ENCODE measurements around the gene ACTN3.
"Not testable (repeated sequence)": the region's sequence is repeated elsewhere in the genome, so short reads cannot be mapped to it uniquely, and the experiment has no call there.

ACTN3 gene

DNA sequence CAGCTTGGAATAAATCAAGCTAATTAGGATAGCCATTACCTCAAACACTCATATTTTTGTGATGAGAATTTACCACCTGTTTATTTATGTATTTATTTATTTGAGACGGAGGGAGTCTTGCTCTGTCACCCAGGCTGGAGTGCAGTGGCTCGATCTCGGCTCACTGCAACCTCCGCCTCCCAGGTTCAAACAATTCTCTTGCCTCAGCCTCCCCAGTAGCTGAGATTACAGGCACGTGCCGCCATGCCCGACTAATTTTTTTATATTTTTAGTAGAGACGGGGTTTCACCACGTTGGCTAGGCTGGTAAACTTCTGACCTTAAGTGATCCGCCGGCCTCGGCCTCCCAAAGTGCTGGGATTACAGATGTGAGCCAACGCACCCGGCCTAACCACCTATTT lies 1.8 kb upstream of the ACTN3 start:
- DNase-seq (ENCODE audit: low read depth in 2 of 2) = not testable (repeated sequence)

DNA sequence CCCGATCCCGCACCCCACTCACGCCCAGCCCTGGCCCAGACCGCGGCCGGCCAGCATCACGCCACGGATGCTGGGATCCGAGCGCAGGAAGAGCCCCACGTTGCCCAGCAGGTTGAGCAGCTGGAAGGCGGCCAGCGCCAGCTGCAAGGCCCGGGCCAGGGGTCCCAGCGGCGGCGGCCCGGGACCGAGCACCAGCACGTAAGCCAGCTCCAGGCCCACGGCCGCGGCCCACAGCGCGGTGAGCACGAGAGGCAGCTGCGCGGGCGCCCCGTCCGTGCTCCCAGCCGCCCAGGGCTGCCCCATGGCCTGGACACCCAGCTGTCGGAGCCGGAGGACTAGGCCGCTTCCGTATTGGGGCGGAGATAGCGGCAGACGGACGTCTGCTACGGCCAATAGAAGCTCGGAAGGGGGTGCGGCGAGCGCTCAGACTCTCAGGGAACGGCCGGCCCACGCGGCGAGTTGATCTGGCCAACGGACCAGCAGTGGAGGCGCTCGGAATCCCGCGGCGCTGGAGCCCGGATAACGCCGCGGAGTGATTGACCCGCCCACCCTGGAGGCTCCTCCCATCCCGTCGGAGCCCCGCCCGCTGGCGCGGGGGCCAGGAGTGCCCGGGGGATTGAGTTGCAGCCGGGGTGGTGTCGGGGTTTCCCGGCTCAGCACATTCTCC lies 869 bp upstream of the ACTN3 start, which contains the start of gene ZDHHC24:
Gene ZDHHC24, minus strand, starts transcription at position 348 of the 667 bp plus-strand sequence. Its CDS starts 45 bp downstream, at position 303.
- peak; percentile 77 to 92 for DNase-seq (ENCODE audit: low read depth in 2 of 2)

DNA sequence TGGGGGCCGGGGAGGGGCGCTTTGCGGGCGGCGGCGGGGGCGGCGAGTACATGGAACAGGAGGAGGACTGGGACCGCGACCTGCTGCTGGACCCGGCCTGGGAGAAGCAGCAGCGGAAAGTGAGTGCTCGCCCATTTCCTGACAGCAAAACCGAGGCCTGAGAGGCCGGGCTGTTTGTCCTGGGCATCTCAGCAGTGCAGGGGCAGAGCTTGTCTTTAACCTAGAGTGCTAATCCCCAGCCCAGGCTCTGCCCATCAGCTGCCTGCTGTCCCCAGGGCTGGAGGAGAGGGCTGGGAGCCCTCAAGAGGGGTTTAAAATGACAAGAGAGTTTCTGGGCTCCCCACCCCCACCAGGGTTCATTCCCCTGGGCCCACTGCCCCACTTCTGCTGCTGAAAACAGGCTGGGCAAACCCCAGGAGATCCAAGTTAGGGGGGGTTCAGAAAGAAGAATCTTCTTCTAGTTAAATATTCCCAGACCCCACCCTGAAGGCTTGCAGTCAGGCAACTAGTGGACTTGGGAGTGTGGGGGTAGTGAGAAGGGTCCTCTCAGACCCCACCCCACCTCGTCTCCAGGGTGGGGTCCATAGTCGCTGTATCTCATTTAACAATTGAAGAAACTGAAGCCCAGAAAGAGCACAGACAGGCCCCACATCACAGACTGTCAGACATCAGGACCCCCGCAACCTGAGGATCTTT lies 411 bp downstream of the ACTN3 start:
- DNase-seq (ENCODE audit: low read depth in 2 of 2) = no peak

DNA sequence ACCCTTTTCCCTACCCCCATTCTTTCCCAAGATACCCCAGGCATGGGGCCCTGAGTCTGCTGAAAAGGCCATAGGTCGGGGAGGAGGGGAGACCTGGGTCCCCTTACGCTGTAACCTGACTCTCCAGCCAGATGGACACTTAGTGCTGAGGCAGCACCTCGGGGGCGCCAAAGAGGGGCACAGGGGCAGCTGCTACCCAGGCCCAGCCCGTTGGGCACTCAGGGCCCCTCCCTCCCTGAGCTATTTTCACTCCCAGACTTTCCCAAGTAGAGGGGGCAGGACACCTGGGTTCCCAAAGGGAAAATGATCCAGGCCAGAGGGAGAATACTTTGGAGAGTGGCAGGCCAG lies 933 bp downstream of the ACTN3 start:
- no peak for DNase-seq (ENCODE audit: low read depth in 2 of 2)

DNA sequence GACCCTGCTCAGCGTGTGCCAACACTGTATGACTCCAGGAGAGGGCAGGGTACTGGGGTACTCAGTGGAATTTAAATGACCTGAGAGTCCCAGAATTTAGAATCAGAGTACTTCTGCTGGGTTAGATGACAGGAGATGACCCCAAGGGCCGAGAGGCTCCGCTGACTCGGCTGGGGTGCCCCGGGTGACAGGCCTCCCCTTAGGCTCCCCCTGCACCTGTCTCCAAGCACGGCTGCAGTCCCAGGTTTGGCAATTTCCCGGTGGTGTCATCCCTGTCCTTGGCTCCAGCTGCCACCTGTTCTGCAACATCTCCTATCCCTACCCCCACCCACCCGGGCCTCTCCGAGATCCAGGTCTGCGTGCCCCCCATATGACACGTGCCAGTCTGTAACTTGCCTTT lies 1.3 kb downstream of the ACTN3 start:
- DNase-seq (ENCODE audit: low read depth in 2 of 2) = no peak

DNA sequence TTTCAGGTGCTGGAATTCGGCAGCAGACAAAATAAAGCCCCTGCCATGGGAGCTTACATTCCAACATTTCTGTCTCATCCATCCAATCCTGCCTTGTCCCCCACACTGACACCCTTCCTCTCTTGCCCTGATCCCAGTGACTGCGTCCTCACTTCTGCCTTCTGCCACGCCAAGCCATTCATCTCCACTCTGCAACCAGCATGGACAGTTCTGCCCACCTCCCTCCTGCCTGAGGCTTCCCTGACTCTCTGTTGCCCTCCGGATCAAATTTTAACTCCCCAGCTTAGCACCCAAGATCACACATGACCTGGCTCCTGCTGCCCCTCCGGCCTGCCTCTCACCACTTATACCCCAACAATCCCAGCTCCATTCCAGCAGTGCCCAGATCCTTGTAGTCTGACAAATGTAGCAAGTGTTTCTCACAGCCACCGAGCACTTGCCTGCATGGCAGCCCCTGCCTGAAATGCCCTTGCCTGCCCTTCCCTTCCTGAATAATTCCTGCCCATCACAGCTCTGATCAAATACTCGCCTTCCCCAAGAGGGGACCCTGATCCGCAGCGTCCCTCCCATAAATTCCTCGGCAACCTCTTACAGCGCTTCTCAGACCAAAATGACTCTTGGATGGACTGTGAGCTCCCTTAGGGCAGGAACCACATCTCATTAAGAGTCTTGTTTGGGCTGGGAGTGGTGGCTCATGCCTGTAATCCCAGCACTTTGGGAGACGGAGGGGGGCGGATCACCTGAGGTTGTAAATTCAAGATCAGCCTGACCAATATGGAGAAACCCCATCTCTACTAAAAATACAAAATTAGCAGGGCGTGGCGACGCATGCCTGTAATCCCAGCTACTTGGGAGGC lies 2.3 kb downstream of the ACTN3 start:
- no peak for DNase-seq (ENCODE audit: low read depth in 2 of 2)

DNA sequence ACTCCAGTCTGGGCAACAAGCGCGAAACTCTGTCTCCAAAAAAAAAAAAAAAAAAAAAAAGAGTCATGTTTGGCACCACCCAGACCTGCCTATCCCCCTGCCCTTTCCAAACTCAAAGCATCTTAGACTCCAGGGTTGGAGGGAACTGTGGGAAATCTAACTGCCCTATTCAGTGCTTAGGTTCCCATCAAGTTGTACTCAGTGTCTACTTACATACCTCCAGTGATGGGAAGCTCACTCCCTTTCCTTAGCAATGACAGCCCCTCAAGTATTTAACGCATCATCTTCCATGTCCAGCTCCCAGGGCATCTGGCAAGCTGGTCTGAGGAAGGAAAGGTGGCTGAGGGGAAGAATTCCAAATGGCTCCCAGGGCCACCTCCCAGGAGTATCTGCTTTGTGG lies 3.0 kb downstream of the ACTN3 start:
- no peak for DNase-seq (ENCODE audit: low read depth in 2 of 2)

DNA sequence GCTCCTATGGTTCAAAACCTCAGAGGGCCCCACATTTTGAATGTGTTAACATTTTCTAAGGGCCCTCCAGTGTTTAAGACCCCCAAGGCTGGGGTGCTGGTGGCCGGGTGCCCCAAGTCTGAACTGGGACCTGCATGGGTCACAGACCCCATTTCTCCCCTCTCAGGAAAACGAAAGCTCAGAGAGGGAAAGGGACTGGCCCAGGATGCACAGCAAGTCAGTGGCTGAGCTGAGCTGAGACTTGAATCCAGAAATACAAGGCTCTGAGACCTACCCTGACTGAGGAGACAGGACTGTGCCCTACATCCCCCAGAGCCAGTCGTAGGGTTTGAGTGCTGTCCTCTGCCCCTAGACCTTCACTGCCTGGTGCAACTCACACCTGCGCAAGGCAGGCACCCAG lies 4.2 kb downstream of the ACTN3 start:
- no peak for DNase-seq (ENCODE audit: low read depth in 2 of 2)

DNA sequence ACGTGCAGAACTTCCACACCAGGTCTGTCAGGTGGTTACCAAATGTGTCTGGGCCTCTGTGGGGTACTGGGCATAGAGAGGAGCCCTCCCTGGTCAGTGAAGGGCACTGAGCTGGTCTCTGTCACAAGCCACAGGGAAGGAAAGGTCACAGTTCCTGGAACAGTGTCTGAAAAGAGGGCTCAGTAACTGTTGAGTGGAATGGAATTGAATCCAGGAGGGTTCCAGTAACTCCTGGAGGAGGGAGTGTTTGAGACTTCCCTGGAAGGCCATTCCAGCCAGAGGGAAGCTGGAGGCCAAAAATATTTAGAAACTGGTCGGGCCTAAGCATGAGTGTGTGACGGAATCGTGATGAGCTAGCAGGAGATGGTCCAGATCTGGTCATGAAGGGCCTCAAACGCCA lies 7.9 kb downstream of the ACTN3 start:
- DNase-seq (ENCODE audit: low read depth in 2 of 2) = no peak

DNA sequence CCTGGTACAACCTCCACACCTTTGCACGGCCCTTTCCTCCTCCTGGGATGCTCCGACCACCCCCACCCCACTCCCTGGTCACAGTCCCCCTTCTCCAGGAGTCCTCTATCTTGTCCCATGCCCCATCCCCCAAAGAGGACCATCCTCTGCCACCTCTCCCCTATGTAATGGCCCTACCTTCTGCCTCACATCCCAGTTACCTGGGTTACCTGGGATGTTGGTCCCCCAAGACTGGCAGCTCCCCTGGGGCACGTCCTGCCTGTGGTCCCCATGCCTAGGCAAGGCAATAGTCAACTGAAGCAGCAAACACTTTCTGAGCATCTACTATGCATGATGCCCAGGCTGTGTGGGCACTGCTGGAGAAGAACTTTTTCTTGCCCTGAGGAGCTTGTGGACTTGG lies 8.7 kb downstream of the ACTN3 start:
- no peak for DNase-seq (ENCODE audit: low read depth in 2 of 2)

DNA sequence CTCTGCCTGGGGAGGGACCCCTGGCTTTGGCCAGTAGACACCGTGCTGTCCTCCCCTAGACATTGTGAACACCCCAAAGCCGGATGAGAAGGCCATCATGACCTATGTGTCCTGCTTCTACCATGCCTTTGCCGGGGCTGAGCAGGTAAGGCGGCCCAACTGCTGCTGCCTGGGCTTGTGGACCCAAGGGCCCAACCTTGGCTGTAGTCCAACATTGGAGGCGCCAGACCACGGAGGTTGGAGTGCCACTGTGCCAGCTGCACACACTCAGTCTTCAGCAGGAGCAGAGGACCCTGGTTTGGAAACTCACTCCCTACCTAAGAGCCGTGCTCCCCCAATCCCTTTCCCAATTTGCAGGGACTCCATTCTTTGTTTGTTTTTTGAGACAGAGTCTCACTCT lies 9.4 kb downstream of the ACTN3 start:
- DNase-seq (ENCODE audit: low read depth in 2 of 2) = no peak

DNA sequence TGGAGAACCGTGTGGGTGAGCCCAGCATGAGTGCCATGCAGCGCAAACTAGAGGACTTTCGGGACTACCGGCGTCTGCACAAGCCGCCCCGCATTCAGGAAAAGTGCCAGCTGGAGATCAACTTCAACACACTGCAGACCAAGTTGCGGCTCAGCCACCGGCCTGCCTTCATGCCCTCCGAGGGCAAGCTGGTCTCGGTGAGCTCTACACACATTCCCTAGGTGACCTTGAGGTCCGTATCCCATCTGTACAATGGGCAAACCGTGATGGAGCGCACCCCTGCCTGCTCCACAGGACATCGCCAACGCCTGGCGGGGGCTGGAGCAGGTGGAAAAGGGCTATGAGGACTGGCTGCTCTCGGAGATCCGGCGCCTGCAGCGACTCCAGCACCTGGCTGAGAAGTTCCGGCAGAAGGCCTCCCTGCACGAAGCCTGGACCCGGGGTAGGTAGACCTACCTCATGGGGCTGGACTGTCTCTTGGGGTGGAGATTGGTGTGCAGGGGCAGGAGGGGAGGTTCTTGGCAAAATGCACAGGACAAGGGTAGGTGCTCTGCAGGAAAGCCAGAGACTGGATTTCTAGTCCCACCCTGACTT lies 11.1 kb downstream of the ACTN3 start:
- DNase-seq (ENCODE audit: low read depth in 2 of 2) = no peak

DNA sequence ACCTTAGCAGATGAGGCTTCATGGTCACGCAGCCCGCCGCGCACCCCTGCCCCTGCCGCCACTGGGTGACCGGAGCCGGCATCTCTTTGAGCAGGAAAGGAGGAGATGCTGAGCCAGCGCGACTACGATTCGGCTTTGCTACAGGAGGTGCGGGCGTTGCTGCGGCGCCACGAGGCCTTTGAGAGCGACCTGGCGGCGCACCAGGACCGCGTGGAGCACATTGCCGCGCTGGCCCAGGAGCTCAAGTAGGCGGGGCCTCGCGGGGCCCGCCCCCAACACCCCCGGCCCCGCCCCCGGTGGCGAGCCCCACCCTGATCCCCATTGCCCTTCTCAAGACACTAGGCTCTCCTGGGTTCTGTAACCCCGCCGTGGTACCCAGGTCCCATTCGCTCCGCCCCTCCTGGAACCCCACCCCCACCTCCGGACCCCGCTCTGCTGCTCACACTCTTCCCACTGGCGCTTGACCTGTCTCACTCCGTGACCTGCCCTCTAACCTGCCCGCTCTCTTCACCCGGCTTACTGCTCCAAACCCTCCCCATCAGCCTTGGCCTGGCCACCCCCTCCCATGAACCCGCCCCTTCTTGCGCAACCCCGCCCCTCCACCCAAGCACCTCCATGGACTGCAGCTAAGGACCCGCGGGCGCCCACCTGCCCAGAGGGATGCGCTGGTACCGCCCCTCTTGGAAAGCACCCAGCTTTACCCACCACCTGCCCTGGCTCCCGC lies 12.6 kb downstream of the ACTN3 start:
- DNase-seq (ENCODE audit: low read depth in 2 of 2) = no peak

DNA sequence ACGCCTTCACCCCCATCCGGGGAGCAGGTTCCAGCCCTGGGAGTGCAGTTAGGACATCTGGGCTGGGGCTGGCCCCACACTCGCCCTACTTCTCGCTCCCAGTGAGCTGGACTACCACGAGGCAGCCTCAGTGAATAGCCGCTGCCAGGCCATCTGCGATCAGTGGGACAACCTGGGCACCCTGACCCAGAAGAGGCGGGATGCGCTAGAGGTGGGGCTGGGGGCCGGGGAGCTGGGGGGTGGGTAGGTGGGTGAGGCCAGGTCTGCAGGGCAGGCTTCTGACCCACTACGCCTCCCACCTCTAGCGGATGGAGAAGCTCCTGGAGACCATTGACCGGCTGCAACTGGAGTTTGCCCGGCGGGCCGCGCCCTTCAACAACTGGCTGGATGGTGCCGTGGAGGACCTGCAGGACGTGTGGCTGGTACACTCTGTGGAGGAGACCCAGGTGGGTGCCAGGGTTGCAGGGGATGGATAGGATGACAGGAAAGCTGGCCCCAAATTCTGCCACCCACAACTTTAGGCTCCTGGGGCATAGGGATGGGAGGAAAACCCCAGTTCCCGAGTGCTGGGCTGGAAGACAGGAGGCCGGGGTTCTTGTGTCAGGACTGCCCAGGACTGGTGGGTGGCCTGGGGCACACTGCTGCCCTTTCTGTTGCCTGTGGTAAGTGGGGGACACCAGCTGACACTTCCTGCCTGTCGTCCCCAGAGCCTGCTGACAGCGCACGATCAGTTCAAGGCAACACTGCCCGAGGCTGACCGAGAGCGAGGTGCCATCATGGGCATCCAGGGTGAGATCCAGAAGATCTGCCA lies 13.4 kb downstream of the ACTN3 start:
- no peak for DNase-seq (ENCODE audit: low read depth in 2 of 2)

DNA sequence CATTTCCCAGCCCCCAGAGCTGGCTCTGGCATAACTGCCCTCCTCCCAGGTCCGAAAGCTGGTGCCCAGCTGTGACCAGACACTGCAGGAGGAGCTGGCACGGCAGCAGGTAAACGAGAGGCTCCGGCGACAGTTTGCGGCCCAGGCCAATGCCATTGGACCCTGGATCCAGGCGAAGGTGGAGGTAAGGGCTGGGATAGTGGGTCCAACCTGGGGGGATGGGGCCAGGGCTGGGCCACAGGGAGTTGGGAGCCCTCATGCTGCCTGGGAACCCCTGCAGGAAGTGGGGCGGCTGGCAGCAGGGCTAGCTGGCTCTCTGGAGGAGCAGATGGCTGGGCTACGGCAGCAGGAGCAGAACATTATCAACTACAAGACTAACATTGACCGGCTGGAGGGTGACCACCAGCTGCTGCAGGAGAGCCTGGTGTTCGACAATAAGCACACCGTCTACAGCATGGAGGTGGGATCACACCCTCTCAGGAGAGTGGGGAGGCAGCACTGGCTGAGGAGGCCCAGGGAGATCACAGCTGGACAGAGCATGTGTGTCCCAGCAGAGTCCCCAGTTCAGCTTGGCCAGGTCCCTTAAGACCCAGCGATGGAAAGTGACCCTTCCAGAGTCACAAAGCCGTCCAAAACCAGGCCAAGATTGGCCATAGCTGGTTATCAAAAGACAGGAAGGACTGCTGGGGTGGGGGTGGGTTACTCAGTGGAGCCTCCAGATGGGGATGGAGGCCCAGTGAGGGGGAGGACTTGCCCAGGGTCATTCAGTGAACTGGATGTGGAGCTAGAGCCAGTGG lies 14.7 kb downstream of the ACTN3 start:
- DNase-seq (ENCODE audit: low read depth in 2 of 2) = no peak

DNA sequence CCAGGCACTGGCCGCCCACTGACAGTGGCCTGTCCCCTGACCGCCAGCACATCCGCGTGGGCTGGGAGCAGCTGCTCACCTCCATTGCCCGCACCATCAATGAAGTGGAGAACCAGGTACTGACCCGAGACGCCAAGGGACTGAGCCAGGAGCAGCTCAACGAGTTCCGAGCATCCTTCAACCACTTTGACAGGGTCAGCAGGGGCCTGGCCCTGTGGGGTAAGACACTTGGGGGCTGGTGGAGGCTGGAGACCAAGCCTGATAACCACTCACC lies 15.2 kb downstream of the ACTN3 start:
- no peak for DNase-seq (ENCODE audit: low read depth in 2 of 2)

DNA sequence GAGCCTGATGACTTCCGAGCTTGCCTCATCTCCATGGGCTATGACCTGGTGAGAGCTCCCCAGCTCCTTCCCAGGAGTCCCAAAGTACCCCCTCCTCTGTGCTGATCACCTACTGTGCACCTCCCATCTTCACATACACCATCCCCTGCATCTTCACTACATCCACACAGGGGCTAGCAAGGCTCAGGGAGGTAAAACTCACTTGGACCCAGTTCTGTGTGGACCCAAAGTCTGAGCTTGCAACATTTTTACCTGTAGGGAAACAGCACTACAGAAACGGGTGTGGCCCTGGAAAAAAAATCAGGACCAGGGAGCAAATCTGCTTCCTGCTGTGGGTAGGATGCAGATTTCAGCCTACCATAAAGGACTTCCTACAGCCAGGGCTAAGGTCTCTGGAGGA lies 15.6 kb downstream of the ACTN3 start:
- no peak for DNase-seq (ENCODE audit: low read depth in 2 of 2)

DNA sequence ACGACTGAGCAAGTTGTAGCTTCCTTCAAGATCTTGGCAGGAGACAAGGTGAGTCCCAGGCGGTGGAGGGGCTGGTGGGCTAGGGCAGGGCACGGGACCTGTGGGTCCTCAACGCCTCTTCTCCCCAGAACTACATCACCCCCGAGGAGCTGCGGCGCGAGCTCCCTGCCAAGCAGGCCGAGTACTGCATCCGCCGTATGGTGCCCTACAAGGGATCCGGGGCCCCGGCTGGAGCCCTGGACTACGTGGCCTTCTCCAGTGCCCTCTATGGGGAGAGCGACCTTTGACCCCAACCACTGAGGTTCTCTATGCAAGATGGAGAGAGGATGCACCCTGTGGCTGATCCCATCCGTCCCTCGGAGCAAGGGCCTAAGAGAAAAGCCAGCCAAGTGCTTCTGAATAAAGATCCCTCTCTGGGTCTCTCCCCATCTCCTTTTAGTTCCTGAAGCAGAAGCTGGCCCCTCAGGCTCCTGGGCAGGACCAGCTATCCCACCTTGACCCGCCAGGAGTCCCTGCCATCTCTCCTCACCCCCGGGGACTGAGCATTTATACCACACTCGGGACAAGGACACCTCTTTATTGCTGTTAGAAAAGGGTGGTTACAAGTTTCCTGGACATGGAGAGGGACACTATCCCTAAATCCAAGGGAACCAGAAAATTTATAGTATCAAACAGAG lies 16.3 kb downstream of the ACTN3 start:
- DNase-seq (ENCODE audit: low read depth in 2 of 2) = no peak

DNA sequence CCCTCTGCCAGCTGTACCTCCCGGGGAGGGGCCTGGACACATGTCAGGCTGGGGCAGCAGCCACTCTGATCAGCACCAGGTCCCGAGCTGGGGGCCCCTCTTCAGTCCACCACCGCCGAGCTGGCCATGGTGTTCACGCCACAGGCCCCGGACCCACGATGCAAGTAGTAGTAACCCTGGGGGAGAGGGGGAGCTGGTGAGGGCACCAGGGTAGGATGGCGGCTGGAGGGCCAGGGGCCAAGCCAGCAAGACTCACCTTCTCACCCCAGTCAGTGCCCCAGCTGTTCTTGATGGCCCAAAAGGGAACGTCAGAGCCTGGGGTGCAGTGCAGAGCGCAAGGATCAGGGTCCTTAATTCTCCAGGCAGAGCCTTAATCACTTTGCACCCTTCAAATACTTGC lies 17.1 kb downstream of the ACTN3 start:
- DNase-seq (ENCODE audit: low read depth in 2 of 2) = no peak

DNA sequence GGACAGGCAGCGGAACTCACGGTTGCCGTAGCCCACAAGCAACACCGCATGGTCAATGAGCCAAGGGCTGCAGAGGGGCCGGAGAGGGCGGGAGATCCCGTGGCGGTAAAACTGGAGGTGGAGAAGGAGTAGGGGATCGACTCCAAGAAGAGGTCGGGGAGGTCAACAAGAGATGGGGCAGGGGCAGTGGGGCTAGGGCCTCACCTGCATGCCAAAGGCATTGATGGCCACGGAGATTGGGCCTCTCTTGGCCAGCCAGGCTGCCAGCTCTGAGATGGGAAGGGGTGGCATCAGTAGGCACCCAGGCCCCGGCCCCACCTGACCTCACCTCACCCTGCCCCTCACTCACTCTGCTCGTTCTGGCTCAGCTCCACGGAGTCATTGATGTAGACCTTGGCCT lies 17.8 kb downstream of the ACTN3 start:
- DNase-seq (ENCODE audit: low read depth in 2 of 2) = no peak
